Cardiac fibroblast (primary cell): ENCODE results near the gene AQP7.

Experiments
- DNase-seq, 2 donors: peaks; one replicate each; pipeline versions ENCODE4 v3.0.0 to v3.0.0-alpha.2; 2010; ENCODE audit warnings: low read depth in 2 of 2
- H3K4me3 ChIP-seq, 2 donors: replicated peaks in 1 of 2; 1 replicate in 1 of 2; 2 replicates in 1 of 2; pipeline ENCODE4 v1.5.1; 2011; ENCODE audit warnings: low read depth in 2 of 2, low read length in 2 of 2, mild to moderate bottlenecking in 2 of 2, moderate library complexity in 1 of 2
- CTCF ChIP-seq: IDR thresholded peaks from one replicate; pipeline ENCODE4 v1.5.1; 2011; ENCODE audit warnings: low read depth, mild to moderate bottlenecking, low read length, inconsistent platforms

The AQP7 gene

GRCh38 chr9:33354651-33355211, 47.6 kb downstream of the AQP7 start:
- no peak for TF ChIP-seq CTCF
- no peak overlapping the region for H3K4me3 ChIP-seq
- peak; percentile 57 to 83 for DNase-seq

GRCh38 chr9:33351547-33351946, 50.8 kb downstream of the AQP7 start:
- no peak for DNase-seq
- H3K4me3 ChIP-seq: no peak overlapping the region
- TF ChIP-seq CTCF: no peak

GRCh38 chr9:33350310-33350709, 52.1 kb downstream of the AQP7 start:
- H3K4me3 ChIP-seq: no peak overlapping the region
- no peak for TF ChIP-seq CTCF
- peak; percentile 81 to 83 for DNase-seq

GRCh38 chr9:33349743-33350142, 52.6 kb downstream of the AQP7 start:
- DNase-seq: peak in 1 of 2 donors; percentile 15
- no peak overlapping the region for H3K4me3 ChIP-seq
- TF ChIP-seq CTCF: no peak

- TF ChIP-seq CTCF: no peak
- DNase-seq: no peak
- no peak overlapping the region for H3K4me3 ChIP-seq
Observed at GRCh38 chr9:33348998-33349397, 53.4 kb downstream of the AQP7 start.

GRCh38 chr9:33346564-33346963, 55.8 kb downstream of the AQP7 start:
- TF ChIP-seq CTCF: no peak
- H3K4me3 ChIP-seq: no peak overlapping the region
- DNase-seq: peak in 1 of 2 donors; percentile 36

GRCh38 chr9:33344145-33344544, 58.2 kb downstream of the AQP7 start:
- DNase-seq: no peak
- no peak overlapping the region for H3K4me3 ChIP-seq
- TF ChIP-seq CTCF: no peak
